ENCODE measurements around the gene EAF1.
"Not testable (repeated sequence)": the region's sequence is repeated elsewhere in the genome, so short reads cannot be mapped to it uniquely, and the experiment has no call there.

The EAF1 gene

DNA sequence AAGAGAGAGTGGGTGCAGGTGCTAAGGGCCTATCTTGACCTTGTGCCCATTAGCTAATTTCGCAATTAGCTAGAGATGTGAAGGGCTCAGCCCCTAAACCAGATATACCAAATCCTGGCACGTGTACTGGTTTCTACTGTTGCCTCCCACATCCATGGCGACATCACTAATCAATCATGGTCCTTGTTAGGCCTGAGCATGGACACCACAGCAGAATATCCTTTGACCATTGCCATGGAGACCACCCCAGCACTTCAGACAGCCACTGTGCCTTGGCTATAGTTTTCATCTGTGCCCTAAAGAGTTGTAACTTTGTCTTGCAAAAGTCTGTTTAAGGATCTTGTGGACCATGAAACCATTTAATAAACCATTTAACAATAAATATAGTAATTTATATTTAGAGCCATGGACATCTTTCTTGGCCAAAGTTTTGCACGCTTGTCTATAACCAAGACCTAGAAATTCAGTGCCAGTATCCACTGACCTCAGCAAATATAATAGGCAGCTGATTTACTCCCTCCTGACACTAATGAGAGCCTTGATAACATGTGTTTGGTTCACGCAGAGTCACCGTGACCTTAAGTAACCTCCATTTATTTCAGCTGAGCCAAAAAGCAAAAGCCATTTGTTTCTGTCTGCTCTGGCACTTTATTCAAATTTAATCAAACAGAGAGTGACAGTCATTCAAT is 50.7 kb downstream of the EAF1 start:
- no peak overlapping the region for H3K4me3 ChIP-seq (ENCODE audit: low read length, poor library complexity, severe bottlenecking)
- no peaks in the 10 kb centered on the region for H3K27me3 ChIP-seq (ENCODE audit: insufficient read depth, low read length, poor library complexity, severe bottlenecking)
- no peaks in the 10 kb centered on the region for H3K4me1 ChIP-seq (ENCODE audit: insufficient read depth, low read length, poor library complexity, severe bottlenecking)
- no peaks in the 10 kb centered on the region for H3F3A ChIP-seq (ENCODE audit: low read depth)
- no peaks in the 10 kb centered on the region for H3K79me2 ChIP-seq (ENCODE audit: insufficient read depth, low read length)
- H3K9ac ChIP-seq (ENCODE audit: low read depth, low read length, poor library complexity, severe bottlenecking), result no peak overlapping the region
- TF ChIP-seq, protein P1, sequence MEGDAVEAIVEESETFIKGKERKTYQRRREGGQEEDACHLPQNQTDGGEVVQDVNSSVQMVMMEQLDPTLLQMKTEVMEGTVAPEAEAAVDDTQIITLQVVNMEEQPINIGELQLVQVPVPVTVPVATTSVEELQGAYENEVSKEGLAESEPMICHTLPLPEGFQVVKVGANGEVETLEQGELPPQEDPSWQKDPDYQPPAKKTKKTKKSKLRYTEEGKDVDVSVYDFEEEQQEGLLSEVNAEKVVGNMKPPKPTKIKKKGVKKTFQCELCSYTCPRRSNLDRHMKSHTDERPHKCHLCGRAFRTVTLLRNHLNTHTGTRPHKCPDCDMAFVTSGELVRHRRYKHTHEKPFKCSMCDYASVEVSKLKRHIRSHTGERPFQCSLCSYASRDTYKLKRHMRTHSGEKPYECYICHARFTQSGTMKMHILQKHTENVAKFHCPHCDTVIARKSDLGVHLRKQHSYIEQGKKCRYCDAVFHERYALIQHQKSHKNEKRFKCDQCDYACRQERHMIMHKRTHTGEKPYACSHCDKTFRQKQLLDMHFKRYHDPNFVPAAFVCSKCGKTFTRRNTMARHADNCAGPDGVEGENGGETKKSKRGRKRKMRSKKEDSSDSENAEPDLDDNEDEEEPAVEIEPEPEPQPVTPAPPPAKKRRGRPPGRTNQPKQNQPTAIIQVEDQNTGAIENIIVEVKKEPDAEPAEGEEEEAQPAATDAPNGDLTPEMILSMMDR (conservative IDR thresholded peaks at IDR 0.05; ENCODE audit: low read length), result no peak
- no peak for TF ChIP-seq EZH2phosphoT487 (IDR thresholded peaks at IDR 0.05; ENCODE audit: borderline replicate concordance)
- no peaks in the 10 kb centered on the region for H3K9me2 ChIP-seq (replicated peaks; ENCODE audit: low read depth, low read length)
- no peaks in the 10 kb centered on the region for H3K36me3 ChIP-seq (ENCODE audit: insufficient read depth, low read length)
- no peaks in the 10 kb centered on the region for H4K20me1 ChIP-seq (ENCODE audit: insufficient read depth, low read length, poor library complexity, severe bottlenecking)
- no peaks in the 10 kb centered on the region for H3K9me3 ChIP-seq (ENCODE audit: insufficient read depth, low read depth, low read length)
- H3K4me2 ChIP-seq (ENCODE audit: low read depth, low read length, poor library complexity, severe bottlenecking), result no peak overlapping the region
- no peak overlapping the region for H2AFZ ChIP-seq (ENCODE audit: low read length)

DNA sequence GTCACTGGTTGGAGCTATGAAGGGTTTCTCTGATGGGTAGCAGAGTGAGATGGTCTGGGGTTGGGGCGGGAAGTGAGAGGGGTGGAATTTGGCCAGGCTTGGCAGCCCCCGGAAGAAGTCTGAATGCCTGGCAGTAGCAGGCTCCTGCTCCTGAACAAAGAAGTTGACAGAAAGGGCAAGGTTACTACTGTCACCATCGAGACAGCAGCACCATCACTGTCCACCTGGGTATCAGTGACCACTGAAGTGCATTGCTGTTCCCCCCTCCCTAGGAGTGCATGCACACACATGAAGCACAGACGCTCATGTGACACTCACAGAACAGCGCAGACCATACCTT is 51.2 kb downstream of the EAF1 start:
- H2AFZ ChIP-seq (ENCODE audit: low read length), result no peak overlapping the region
- no peaks in the 10 kb centered on the region for H3F3A ChIP-seq (ENCODE audit: low read depth)
- no peaks in the 10 kb centered on the region for H3K9me3 ChIP-seq (ENCODE audit: insufficient read depth, low read depth, low read length)
- no peaks in the 10 kb centered on the region for H4K20me1 ChIP-seq (ENCODE audit: insufficient read depth, low read length, poor library complexity, severe bottlenecking)
- no peaks in the 10 kb centered on the region for H3K36me3 ChIP-seq (ENCODE audit: insufficient read depth, low read length)
- H3K4me2 ChIP-seq (ENCODE audit: low read depth, low read length, poor library complexity, severe bottlenecking), result no peak overlapping the region
- no peaks in the 10 kb centered on the region for H3K79me2 ChIP-seq (ENCODE audit: insufficient read depth, low read length)
- no peaks in the 10 kb centered on the region for H3K9me2 ChIP-seq (replicated peaks; ENCODE audit: low read depth, low read length)
- H3K4me3 ChIP-seq (ENCODE audit: low read length, poor library complexity, severe bottlenecking), result no peak overlapping the region
- TF ChIP-seq, protein P1 (conservative IDR thresholded peaks at IDR 0.05; ENCODE audit: low read length), result no peak
- TF ChIP-seq EZH2phosphoT487 (IDR thresholded peaks at IDR 0.05; ENCODE audit: borderline replicate concordance), result no peak
- no peaks in the 10 kb centered on the region for H3K4me1 ChIP-seq (ENCODE audit: insufficient read depth, low read length, poor library complexity, severe bottlenecking)
- no peaks in the 10 kb centered on the region for H3K27me3 ChIP-seq (ENCODE audit: insufficient read depth, low read length, poor library complexity, severe bottlenecking)
- H3K9ac ChIP-seq (ENCODE audit: low read depth, low read length, poor library complexity, severe bottlenecking), result no peak overlapping the region

DNA sequence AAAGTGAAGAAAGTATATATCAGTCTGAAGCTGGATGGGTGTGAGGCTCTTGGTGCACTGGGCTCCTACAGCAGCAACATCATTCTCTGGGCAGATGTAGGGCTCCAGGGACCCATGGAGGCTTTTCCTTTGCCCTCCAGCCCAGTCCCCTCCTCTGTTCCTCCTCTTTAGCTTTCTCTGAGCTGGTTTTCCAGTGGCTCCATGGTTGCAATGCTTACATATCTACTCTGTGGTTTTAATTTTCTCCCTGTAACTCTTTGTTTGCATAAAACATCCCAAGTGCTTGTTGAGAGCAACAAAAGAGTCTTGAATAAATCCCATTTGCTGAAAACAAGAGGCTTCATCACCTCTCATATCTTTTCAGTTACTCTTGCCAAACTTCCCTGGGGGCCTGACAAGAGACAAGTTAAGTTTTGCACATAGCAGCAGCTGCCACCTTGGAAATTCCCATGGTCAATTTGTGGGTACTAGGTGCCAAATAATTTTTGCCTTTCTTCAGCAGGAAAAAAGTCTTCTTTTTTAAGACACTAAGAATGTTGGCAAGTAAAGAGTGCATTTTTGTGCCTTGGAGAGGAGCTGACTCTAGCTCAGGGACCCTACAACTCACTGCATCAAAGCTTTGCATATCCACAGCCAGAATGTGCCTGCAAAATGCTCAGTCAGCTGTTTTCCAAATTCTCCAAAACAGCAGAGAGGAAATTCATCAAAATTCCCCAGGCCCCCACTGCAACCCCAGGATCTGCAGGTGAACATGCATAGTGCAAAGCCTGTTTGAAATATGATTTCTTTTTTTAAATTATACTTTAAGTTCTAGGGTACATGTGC is 52.2 kb downstream of the EAF1 start:
- Histone ChIP-seq H3K4me2 (ENCODE audit: low read depth, low read length, poor library complexity, severe bottlenecking) (no peak overlapping the region), H3K4me3 (ENCODE audit: low read length, poor library complexity, severe bottlenecking) (no peak overlapping the region), H3K9me3 (ENCODE audit: insufficient read depth, low read depth, low read length) (no peaks in the 10 kb centered on the region), H3K79me2 (ENCODE audit: insufficient read depth, low read length) (no peaks in the 10 kb centered on the region), H3K9me2 (replicated peaks; ENCODE audit: low read depth, low read length) (no peaks in the 10 kb centered on the region), H3K9ac (ENCODE audit: low read depth, low read length, poor library complexity, severe bottlenecking) (no peak overlapping the region), H3K36me3 (ENCODE audit: insufficient read depth, low read length) (no peaks in the 10 kb centered on the region), H3K4me1 (ENCODE audit: insufficient read depth, low read length, poor library complexity, severe bottlenecking) (no peaks in the 10 kb centered on the region), H4K20me1 (ENCODE audit: insufficient read depth, low read length, poor library complexity, severe bottlenecking) (no peaks in the 10 kb centered on the region), H3F3A (ENCODE audit: low read depth) (no peaks in the 10 kb centered on the region), H2AFZ (ENCODE audit: low read length) (no peak overlapping the region), H3K27me3 (ENCODE audit: insufficient read depth, low read length, poor library complexity, severe bottlenecking) (no peaks in the 10 kb centered on the region)
- TF ChIP-seq, protein P1 (conservative IDR thresholded peaks at IDR 0.05; ENCODE audit: low read length), result no peak
- no peak for TF ChIP-seq EZH2phosphoT487 (IDR thresholded peaks at IDR 0.05; ENCODE audit: borderline replicate concordance)

DNA sequence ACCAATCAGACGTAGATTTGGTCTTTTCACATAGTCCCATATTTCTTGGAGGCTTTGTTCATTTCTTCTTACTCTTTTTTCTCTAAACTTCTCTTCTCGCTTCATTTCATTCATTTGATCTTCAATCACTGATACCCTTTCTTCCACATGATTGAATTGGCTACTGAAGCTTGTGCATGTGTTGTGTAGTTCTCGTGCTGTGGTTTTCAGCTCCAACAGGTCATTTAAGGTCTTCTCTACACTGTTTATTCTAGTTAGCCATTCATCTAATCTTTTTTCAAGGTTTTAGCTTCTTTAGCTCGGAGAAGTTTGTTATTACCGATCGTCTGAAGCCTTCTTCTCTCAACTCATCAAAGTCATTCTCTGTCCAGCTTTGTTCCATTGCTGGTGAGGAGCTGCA is 57.2 kb downstream of the EAF1 start:
- not testable (repeated sequence) for H3K36me3 ChIP-seq (ENCODE audit: insufficient read depth, low read length); H3K9me2 ChIP-seq (replicated peaks; ENCODE audit: low read depth, low read length); H3K4me2 ChIP-seq (ENCODE audit: low read depth, low read length, poor library complexity, severe bottlenecking); H2AFZ ChIP-seq (ENCODE audit: low read length); H3K4me1 ChIP-seq (ENCODE audit: insufficient read depth, low read length, poor library complexity, severe bottlenecking); H3F3A ChIP-seq (ENCODE audit: low read depth); H3K9me3 ChIP-seq (ENCODE audit: insufficient read depth, low read depth, low read length); H3K9ac ChIP-seq (ENCODE audit: low read depth, low read length, poor library complexity, severe bottlenecking); H3K79me2 ChIP-seq (ENCODE audit: insufficient read depth, low read length); H4K20me1 ChIP-seq (ENCODE audit: insufficient read depth, low read length, poor library complexity, severe bottlenecking); H3K4me3 ChIP-seq (ENCODE audit: low read length, poor library complexity, severe bottlenecking); H3K27me3 ChIP-seq (ENCODE audit: insufficient read depth, low read length, poor library complexity, severe bottlenecking)
